ENCODE results near the gene CHAF1B. TPM values are rescaled to one million over a fixed set of nuclear protein-coding genes. Genes with fewer than 3 reads are reported as not detected.

Gene CHAF1B
- total and polyA plus RNA-seq, 2 of the 8 experiments (the other 6 are each of a cell fraction or from before 2014, with no cell fraction given), result 11.8 to 23.1 TPM

GRCh38 chr21:36454093-36454531, 68.9 kb downstream of the CHAF1B start:
- Histone ChIP-seq H2BK15ac (ENCODE audit: low read length) (no peak overlapping the region), H2BK12ac (ENCODE audit: low read depth, low read length) (no peak overlapping the region), H4K5ac (ENCODE audit: insufficient read length, low read depth, low read length) (no peak overlapping the region), H3K18ac (ENCODE audit: extremely low read depth, low read length) (no peak overlapping the region), H3K4me1 (replicated peaks in 1 of 4; ENCODE audit: control insufficient read depth in 3 of 4, insufficient read depth in 4 of 4, low read length in 3 of 4) (peaks cover 0 to 7% (median 3%) of the 10 kb centered on the region in 4 experiments; a peak in 4 of 7 replicates), H3K4ac (replicated peaks; ENCODE audit: insufficient read length, low read depth, low read length) (no peak overlapping the region), H3K79me1 (ENCODE audit: low read depth, low read length) (no peaks in the 10 kb centered on the region), H3K23ac (ENCODE audit: insufficient read length) (no peak overlapping the region), H3K9me3 (ENCODE audit: insufficient read depth in 2 of 2, low read depth in 1 of 2, low read length in 1 of 2) (no peaks in the 10 kb centered on the region), H3K79me2 (ENCODE audit: control insufficient read depth in 1 of 2, insufficient read depth in 2 of 2, low read length in 2 of 2) (no peaks in the 10 kb centered on the region), H4K8ac (ENCODE audit: extremely low read depth, insufficient read depth, low read length) (no peak overlapping the region), H2AFZ (ENCODE audit: low read length) (no peak overlapping the region), H3K23me2 (ENCODE audit: low read depth, low read length) (no peaks in the 10 kb centered on the region), H4K20me1 (replicated peaks in 1 of 2; ENCODE audit: control insufficient read depth in 1 of 2, insufficient read depth in 2 of 2, low read length in 2 of 2) (no peaks in the 10 kb centered on the region), H3K4me2 (ENCODE audit: insufficient read depth in 1 of 2, low read depth in 2 of 2, low read length in 2 of 2) (peak overlapping the region; percentile 2 to 42; a peak in 1 of 4 replicates), H2BK20ac (ENCODE audit: low read length) (no peak overlapping the region), H3K9ac (replicated peaks in 1 of 4; ENCODE audit: extremely low read depth in 1 of 4, low read depth in 3 of 4, low read length in 3 of 4) (no peak overlapping the region), H2BK120ac (replicated peaks; ENCODE audit: low read depth, low read length) (no peak overlapping the region), H2BK5ac (ENCODE audit: low read depth, low read length) (no peak overlapping the region), H3K14ac (ENCODE audit: insufficient read length) (no peak overlapping the region), H3K27me3 (replicated peaks in 1 of 4; ENCODE audit: control insufficient read depth in 3 of 4, extremely low read depth in 1 of 4, insufficient read depth in 3 of 4, low read length in 3 of 4) (no peaks in the 10 kb centered on the region), H3K36me3 (ENCODE audit: control insufficient read depth in 2 of 4, insufficient read depth in 4 of 4, low read length in 3 of 4) (no peaks in the 10 kb centered on the region), H3K4me3 (ENCODE audit: extremely low read depth in 1 of 4, insufficient read depth in 2 of 4, low read depth in 3 of 4, low read length in 4 of 4) (no peak overlapping the region; a peak in 1 of 8 replicates), H3K27ac (ENCODE audit: low read depth, low read length) (no peak overlapping the region), H4K91ac (replicated peaks; ENCODE audit: insufficient read length, low read length) (no peak overlapping the region), H3K56ac (replicated peaks; ENCODE audit: insufficient read length, low read depth, low read length) (no peak overlapping the region), H2AK5ac (ENCODE audit: low read depth, low read length) (no peak overlapping the region)
- DNase-seq (ENCODE audit: low read depth in 1 of 2, low spot score in 2 of 2) (no peak), FAIRE-seq (no peak)
- ChIA-PET POLR2A (ENCODE audit: partially characterized antibody) (interaction anchor here (0.6 to 1.8 kb wide), 3 partner anchors 17 to 29 kb away, joined by 3 to 5 read pairs (median 3); no protein-coding TSS in a partner anchor), CTCF (ENCODE audit: partially characterized antibody) (interaction anchor here (0.5 to 1.1 kb wide), 4 partner anchors 26 to 70 kb away, joined by 3 read pairs; partner anchors contain the start of gene CLDN14)
- 56% methylated on average over 4 of the region's 4 CpGs; no CpG with 5 or more reads in 1 of the 2 experiments for WGBS, 2 experiments (ENCODE audit: extremely low coverage in 1 of 2, insufficient coverage in 1 of 2, insufficient read length in 1 of 2, insufficient replicate concordance in 2 of 2, low coverage in 1 of 2, low lambda C conversion rate in 2 of 2, missing lambda C conversion rate in 1 of 2)
- no peak for TF ChIP-seq ATF2 (IDR thresholded peaks at IDR 0.05; ENCODE audit: low read length)
- no peak for TF ChIP-seq EZH2 (IDR thresholded peaks at IDR 0.05; ENCODE audit: low read depth, low read length, severe bottlenecking)
- TF ChIP-seq KDM1A (IDR thresholded peaks at IDR 0.05; ENCODE audit: borderline replicate concordance, low read length), result no peak
- TF ChIP-seq CBX8 (IDR thresholded peaks at IDR 0.05; ENCODE audit: borderline replicate concordance, low read depth, low read length), result no peak
- no peak for TF ChIP-seq CHD2 (IDR thresholded peaks at IDR 0.05; ENCODE audit: low read length)
- no peak for TF ChIP-seq SRF (IDR thresholded peaks at IDR 0.05; ENCODE audit: low read depth, low read length)
- no peak for TF ChIP-seq GABPA (IDR thresholded peaks at IDR 0.05; ENCODE audit: borderline replicate concordance, insufficient read depth, low read length)
- TF ChIP-seq FOSL1 (IDR thresholded peaks at IDR 0.05; ENCODE audit: insufficient read depth, low read depth, low read length), result no peak
- no peak for TF ChIP-seq POLR2AphosphoS5 (IDR thresholded peaks at IDR 0.05; ENCODE audit: low read depth, low read length)
- TF ChIP-seq RBBP5 (IDR thresholded peaks at IDR 0.05; ENCODE audit: borderline replicate concordance, low read depth, low read length), result no peak
- TF ChIP-seq SIRT6 (IDR thresholded peaks at IDR 0.05; ENCODE audit: low read length), result no peak
- no peak for TF ChIP-seq RAD21 (IDR thresholded peaks at IDR 0.05 in 1 of 2, conservative IDR thresholded peaks at IDR 0.05 in 1 of 2; ENCODE audit: low read depth in 2 of 2, low read length in 2 of 2)

All from H1 (cell line).